ENCODE measurements around the gene TMEM121.

Gene TMEM121

DNA sequence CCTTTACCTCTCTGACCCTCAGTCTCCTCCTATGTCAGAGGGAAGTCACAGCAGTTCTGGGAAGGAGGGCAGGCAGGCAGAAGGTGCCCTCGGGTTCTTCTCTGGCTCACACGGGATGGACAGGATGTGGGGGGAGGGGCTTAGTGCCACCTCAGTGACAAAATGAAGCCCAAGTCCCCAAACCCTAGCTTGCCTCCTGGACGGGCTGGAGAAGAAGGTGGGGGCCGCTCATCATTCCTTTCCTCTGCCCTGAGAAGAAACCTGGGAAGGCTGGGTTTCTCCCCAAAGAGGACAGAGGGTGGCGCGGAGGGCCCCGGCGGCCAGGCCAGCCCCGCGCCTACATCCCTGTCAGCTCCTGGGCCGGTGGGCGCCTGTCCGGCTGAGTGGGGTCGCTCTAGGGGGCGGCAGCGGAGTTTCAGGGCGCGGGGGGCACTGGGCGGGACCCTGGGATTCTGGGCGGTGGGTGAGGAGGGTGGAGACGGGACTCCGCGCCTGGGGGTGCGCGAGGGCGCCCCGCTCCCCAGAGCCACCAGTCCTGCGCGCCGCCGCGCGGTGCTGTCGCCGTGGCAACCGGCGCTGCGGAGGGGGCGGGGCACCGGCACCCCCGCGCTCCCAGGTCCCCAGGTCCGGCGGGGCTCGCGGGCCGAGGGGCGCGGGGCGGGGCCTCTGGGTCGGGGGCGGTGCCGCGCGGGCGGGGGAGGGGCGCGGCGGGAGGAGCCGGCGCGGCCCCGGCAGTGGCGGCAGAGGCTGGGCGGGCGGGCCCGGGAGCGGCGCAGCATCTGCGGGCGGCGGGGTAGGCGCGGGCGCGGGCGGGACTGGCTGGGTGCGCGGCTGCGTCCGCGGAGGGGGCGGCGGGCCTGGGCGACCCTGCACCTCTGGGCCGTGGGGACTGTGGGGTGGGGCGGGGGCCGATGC lies at the start of gene TMEM121:
TMEM121 (plus strand) TSS at position 723 of the 915 bp plus-strand sequence. CDS start 2,252 bp downstream, outside the sequence.
- DNase-seq = peak; percentile 18

DNA sequence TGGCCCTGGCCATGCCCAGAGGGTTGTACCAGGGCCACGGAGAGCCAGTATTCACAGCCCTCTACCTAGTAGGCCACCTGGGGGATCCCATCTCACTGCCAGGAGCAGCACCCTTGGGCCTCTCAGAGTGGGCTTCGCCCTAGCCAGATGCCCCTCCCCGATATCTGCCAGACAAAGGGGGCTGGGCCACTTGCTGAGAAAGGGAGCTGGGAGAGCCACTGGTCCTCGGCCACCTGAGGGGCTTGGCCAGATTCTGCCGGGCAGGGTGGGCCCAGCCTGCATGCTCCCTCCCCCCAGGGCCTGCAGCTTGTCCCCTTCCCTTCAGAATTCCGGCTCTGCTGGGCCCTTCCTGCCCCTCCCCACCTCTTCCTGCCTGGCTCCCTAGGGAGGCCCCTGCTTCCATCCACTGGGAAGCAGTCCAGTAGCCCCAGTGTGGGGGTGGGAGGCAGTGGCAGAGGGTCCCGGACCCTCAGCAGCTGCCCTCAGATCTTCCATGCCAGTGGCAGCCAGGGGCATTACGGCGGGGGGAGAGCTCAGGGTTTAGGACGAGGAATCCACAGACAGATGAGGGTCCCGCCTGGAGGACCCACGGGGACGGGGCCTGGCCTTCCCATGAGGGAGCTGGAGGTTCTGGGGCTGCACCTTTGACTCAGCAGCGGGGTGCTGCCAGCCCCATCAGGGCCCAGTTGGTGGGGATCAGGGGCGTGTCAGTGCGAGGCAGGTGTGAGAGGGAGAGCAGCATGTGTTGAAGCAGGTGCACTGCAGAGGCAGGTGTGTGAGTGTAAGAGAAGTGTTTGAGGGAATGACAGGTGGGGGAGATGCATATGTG lies 49.3 kb upstream of the TMEM121 start:
- no peak for DNase-seq

DNA sequence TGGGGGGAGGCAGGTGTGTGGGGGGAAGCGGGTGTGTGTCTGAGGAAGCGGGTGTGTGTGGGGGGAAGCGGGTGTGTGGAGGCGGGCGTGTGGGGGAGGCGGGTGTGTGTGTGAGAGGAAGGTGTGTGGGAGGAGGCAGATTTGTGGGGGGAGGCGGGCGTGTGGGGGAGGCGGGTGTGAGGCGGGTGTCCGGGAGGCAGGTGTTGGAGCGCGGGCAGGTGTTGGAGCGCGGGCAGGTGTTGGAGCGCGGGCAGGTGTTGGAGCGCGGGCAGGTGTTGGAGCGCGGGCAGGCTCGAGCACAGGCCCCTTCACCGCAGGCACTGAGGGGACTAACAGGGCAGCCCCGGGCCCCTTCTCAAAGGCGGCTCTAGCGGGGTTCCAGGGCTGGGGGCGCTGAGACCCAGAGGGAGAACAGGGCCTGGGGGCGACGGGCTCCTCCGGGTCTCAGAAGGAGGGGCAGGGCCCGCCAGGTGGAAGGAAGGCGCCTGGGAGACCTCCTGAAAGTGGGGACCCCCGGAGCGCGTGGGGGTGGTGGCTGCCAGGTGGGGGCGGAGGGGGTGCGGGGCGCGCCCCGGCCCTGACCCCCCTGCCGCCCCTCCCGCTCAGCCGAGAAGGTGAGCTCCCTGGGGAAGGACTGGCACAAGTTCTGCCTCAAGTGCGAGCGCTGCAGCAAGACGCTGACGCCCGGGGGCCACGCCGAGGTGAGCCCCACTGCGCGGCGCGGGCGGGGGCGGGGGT lies 48.6 kb upstream of the TMEM121 start:
- peak; percentile 53 for DNase-seq

DNA sequence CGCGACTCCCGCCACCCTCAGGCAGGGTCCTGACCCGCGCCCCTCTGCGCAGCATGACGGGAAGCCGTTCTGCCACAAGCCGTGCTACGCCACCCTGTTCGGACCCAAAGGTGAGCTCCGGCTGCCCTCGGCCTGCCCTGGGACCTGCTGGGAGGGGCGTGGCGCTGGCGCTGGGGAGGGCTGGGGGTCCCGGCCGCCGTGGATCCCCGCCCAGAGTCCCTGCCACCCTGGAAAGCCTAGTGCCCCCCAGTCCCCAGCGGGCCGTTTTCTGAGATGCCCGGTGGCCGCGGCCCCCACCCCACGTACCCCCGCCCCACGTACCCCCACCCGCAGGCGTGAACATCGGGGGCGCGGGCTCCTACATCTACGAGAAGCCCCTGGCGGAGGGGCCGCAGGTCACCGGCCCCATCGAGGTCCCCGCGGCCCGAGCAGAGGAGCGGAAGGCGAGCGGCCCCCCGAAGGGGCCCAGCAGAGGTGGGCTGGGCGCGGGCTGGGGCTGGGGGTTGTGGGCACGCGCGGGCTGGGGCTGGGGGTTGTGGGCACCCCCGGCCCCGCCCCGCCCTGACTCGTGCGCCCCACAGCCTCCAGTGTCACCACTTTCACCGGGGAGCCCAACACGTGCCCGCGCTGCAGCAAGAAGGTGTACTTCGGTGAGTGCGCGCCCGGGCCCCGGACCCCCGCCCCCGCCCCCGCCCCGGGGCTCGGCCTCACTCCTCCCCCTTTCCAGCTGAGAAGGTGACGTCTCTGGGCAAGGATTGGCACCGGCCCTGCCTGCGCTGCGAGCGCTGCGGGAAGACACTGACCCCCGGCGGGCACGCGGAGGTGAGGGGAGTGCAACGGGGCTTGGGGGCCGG lies 47.8 kb upstream of the TMEM121 start:
- DNase-seq = no peak

DNA sequence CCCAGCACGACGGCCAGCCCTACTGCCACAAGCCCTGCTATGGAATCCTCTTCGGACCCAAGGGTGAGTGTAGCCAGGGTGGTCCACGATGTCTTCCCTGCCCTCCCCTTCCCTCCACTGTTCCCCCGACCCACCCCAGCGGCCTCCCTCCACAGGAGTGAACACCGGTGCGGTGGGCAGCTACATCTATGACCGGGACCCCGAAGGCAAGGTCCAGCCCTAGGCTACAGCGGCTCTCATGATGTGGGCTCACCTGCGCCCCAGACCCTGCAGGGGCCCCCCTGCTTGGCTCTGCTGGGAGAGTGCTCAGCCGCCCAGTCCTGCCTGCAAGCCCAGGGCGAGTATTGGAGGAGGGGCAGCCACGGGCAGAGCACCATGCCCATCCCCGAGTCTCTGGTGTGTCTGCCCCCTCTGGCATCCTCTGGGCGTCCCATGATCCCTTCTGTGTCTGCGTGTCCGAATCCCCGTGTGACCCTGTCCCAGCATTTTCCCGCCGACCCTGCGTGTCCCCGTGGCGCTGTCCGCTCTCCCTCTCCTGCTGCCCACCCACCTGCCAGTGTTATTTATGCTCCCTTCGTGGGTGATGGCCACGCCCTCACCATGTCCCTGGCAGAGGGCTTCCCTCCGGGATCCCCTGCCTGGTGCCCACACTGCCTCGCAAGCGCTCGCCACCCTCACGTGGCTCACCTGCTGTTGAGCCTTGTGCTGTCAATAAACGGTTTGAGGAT lies 46.8 kb upstream of the TMEM121 start:
- no peak for DNase-seq

DNA sequence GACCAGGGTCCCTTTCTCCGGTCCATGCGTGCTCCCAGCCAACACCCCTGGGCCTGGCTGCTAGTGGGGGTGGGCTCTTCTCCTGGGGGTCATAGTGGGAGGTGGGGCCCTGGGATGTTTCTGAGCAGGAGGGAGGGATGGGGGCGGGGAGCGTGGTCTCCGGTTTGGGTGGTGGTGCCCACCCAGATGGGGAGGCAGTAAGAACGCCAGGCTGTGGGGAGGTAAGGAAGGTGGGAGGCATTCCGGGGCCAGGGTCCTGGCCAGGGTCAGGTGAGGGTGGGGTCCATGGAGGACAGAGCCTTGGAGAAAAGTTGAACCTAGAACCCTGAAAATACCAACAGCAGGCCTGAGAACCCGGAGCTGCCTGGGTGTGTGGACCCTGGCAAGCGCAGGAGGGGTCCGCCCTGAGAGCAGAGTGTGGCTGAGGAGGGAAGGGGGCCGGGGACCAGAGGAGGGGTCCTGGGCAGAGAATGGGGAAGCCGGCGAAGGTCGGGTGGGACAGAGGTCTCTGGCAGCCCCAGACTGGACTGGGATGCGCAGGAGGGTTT lies 46.1 kb upstream of the TMEM121 start:
- DNase-seq = no peak

DNA sequence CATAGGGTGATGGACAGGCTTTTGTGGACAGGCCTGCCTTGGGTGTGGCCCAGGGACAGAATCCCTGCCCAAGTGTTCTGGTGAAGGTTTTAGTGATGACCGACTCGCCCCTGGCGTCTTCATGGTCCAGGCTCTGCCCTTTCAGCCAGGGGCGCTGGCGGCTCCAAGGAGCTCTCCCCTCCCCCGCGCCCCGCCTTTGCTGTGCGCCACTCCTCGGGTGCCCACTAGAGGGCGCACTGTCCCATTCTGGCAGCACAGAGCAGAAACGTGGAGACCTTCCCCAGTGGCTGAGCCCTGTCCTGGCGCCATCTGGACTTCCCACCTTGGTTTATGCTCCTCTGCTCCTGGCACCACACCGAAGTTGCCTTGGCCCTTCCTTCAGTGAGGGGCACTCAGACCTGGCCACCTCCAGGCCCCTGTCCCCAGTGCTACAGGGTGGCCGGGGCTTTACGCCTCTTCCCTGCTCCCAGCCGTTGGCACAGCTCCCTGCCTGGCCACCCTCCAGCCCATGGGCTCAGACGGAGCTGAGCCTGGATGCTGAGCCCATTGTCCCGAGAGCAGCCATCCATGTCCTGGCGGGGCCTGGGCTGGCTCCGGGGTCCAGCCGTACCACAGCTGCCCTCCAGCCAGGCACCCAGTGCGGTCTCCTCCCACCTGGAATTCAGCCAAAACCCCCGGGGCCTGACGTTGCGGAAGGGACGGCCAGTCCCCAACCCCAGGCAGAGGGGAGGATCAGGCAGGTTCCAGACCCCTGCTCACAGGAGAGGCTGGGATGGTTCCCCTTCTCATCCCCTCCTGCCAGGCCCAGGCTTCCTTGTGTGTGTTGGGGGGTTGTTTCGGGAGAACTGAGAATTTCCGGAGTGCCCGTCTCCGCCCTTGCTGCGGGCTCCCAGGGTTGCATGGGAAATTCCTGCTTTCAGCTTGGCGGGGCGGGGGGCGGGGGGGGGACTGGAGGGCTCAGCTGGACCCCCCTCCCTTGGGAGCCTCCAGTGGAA lies 45.3 kb upstream of the TMEM121 start:
- peak; percentile 85 for DNase-seq

DNA sequence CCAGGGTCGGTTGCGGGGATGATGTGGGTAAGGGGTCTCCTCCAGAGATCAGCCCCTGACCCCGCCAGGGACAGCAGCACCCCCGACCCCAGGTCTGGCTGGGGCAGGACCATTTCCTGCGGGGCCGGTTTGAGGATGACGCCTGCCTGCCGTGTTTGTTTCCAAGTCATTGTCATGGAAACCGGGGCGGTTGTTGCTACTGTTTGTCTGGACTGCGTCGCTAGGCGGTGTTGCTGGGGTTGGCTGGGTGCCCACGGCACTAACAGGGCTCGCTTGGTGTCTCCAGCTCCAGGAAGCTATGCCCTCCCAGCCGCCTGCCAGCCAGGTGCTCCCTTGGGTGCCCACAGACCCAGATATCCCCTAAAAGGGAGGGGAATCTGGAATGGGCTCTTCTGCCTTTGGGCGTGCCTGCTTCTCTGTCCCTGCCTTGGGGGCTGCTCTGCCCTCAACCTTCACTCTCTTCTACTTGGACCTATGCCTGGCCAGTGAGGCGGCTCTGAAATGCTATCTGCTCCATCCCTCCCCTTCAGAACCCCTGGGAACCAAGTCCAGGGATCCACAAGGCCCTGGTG lies 44.4 kb upstream of the TMEM121 start:
- DNase-seq = peak; percentile 92

DNA sequence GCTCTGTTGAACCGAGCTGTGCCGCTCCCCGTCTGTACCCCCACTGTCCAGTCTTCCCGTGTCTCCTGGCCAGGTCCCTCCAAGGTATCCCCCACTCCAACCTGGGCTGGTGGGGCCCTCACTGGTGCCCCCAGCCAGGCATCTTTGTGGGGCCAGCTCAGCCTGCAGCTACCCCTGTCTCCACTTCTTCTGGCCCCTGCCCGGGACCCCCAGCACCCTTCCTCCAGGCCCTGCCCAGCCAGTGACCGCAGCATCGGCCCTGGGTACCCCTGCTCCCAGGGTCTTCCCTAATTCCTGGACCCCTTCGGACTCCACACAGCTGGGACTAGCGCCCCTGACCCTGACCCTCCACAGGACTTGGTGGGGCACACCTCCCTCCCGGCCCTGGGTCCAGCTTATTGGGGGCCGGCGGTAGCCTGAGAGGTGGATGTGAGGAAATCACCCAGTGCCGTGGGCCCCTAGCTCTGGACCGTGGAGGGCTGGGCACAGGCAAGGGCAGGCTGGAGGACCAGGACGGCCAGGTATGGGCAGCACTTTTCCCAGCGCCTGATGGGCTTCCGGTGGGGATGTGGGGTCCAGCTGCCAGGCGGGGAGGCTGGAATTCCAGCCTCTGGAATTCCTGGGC lies 43.8 kb upstream of the TMEM121 start:
- DNase-seq = no peak

DNA sequence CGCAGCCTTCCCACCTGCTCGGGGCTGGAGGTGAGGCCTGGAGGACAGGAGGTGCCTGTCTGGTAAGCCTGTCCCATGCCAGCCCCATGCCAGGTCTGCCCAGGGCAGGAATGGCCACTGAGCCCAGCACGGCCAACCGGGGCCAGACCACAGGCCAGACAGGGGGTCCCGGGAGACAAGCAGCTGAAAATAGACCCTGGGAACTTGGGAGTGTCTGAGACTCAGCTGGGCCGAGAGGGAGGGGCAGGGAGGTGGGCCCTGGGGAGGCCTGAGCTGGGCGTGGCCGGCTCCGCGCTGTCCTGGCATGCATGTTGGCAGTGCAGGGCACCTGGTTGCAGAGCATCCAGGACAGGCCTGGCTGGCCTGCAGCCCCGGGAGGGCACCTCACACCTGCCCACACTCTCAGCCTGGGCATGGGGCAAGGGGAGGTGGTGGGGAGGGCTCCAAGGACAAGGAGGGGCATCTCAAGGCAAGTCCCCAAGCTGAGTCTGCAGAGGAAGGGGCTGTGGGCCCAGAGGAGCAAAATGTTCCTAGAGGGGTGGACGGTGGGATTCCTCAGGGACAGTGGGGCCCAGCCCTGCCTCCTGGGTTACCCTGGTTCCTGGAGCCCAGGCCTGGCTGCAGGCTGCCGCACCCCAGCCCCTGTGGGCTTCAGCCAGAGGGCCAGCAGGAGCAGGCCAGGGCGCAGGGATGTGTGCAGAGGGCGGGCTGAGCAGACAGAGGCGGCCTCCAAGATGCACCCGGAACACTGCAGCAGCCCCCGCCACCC lies 42.9 kb upstream of the TMEM121 start:
- no peak for DNase-seq

DNA sequence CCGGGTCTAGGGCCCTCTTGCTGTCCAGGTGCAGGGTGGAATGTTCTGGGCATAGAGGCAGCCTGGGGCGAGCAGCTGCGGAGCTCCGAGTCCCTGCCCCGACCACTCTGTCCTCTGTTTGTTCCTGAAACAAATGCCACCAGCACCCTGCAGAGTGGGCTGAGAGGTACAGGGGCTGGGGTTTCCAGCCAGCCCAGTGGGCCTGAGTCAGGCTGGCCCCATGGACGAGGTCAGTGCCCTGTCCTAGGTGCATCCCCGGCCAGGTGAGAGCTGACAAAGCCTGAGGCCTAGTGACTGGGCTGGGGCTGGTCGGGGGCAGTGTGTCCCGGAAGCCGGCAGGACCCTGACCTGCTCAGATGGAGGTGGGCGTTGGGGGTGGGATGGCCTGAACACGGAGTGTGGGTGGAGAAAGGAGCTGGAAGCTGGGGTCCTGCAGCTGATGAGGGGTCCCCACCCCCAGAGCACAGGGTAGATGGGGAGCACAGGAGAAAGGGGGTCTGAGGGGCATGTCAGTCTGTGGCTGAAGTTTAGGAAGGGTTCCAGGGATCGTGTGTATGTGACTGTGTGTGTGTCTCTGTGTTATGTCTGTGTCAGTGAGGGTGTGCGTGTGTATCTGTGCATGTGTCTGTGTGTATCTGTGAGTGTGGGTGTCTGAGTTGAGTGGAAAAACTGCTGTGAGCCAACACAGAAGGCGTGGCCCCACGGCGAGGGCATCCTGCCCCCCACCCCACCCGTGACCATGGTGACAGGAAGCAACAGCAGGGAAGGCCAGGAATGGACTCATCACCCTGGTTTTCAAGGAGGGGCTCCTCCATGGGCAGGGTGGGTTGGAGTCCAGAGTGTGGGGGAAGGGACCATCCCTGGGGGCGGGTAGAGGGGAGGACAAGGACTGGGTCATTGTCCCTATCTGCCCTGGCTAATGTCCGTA lies 42.0 kb upstream of the TMEM121 start:
- peak; percentile 48 for DNase-seq

DNA sequence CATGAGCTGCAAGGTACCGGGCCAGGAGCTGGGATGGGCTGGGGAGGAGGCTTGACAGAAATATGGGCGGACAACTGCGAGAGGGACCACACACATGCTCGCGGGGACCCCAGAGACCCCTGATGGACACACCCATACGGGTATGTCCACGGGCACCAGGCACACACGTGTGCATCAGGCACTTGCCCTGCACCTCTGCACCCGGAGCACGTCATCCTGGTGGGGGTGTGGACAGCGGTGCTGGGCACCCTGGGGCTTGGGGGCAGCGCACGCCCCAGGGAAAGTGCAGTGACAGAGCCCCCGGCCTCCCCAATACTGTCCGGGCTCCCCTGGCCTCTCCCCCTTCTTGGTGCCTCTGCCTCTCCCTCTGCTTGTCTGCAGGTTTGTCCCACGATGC lies 41.4 kb upstream of the TMEM121 start:
- no peak for DNase-seq

DNA sequence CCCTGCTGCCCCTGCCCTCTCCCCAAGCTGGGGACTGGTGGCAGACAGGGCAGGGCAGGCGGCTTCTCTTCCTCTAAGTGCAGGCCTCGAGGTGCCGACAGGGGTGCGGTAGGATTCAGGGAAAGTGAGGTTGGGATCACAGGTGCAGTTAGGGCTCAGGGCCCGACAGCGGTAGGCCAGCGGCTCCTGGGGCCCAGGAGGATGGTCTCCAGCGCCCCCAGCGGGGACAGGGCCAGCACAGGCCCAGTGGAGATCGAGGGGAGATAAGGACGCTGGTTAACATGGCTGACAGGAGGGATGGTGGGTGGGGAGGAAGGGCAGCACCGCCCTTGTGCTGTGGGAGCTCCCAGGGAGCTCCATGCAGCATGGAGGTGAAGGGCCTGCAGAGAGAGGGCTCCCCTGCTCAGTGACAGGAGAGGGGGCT lies 40.6 kb upstream of the TMEM121 start:
- peak; percentile 44 for DNase-seq

DNA sequence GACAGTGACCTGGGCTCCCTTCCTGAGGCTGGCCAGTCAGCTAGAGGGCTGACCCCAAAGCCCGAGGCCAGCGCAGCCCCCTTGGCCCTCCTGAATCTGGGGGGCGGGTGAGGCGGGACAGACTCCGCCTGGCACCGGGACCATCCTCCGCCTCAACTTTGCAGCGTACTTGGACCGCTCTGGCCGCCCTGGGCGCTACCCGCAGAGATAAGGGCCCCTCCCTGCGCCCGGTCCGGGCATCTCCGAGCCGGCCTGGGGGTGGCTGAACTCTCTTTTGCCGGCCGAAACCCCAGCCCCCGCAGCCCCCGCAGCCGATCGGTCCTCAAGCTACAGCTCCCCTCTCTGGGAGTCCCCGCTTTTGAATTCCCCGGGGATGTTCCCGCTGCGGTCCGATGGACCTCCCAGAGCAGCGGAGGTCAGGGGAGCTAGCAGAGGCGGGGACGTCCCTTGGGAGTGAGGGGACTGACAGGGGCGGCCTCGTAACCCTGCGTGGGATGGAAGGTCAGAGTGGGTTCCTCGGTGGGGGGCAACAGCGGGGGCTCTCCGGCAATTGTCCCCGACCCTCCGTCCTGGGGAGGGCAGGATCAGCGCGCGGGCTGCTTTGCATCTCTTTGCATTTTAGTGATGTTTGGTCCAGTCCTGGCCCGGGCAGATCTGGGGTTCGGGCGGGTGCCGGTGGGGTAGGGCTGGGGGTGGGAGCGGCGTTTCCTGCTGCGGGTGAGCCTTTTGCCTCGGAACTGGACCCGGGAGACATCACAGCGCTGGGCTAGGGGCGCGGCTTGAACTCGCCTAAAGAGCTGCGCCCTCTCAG lies 40.0 kb upstream of the TMEM121 start, which contains the start of gene CRIP1:
CRIP1 (plus strand) TSS at position 724 of the 811 bp plus-strand sequence. CDS start 374 bp downstream, outside the sequence.
- DNase-seq = no peak

DNA sequence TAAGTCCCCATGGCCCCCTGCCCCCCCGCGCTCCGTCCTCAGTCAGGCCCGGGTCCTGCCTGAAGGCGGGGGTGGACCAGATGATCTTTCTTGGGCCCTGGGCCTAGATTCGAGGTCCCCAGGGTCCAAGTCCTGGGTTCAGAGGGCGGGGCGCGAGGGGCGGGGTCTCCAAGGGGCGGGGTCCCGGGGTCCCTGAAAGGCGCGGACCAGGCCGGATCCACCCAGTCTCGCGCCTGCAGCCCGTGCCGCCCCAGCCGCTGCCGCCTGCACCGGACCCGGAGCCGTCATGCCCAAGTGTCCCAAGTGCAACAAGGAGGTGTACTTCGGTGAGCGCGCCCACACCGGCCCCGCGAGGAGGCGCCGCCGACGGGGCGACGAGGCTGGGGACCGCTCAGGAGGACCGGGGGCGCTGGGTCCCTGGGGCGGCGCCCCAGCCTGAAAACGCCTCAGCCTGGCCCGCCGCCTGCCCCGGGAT lies 39.4 kb upstream of the TMEM121 start:
- peak; percentile 39 for DNase-seq

All from stimulated activated naive CD4-positive, alpha-beta T cell treated with Interleukin-2 at 50 U/mL for 16 hours (primary cell).